ENCODE measurements around the gene CAPZB.
A peak's percentile ranks its signal among the peaks of the same experiment; 100 is the strongest.

Gene CAPZB

DNA sequence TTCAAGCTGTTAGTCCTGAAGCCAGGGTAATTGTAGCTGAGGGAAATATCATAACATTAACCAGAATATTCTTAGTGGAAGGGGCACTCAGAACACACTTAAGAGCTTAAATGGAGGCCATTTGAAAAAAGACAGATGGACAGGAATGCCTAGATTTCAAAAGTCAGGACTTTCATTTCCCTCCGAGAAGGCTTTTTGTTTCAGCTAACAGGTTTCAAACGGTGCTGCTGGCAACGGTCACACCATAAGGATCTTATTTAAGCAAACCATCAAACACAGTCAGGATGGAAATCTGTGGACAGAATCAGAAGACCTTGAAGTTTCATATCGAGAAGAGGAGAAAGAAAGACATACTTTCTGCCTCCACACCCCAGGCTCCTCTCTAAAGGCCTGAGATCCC is 103.1 kb downstream of the CAPZB start:
- no peaks in the 10 kb centered on the region for H3K27me3 Mint-ChIP-seq
- H3K9me3 Mint-ChIP-seq: no peaks in the 10 kb centered on the region
- H3K4me3 Mint-ChIP-seq: no peak overlapping the region
- no peak overlapping the region for H3K27ac Mint-ChIP-seq
- H3K4me1 Mint-ChIP-seq: peaks cover 31% of the 10 kb centered on the region
- DNase-seq: no peak
- peaks cover 48% of the 10 kb centered on the region for H3K36me3 Mint-ChIP-seq (ENCODE audit: low read depth)
- no peak for ATAC-seq

DNA sequence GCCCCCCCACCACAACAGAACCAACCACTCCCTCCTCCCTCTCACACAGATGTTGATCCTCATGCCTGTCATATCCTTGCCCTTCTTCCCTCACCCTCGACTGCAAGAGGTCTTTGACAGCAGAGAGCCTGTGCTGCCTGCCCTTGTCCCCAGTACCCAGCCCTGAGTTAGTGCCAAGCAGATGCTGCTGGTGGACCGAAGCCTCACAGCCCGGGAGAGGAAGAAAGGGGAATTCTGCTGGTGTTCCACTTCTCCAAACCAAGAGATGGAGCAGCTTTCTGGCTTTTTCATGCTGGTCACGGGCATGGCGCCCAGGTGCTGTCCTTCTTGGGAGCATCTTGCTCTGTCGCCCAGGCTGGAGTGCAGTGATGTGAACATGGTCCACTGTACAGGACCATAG is 104.1 kb downstream of the CAPZB start:
- H3K9me3 Mint-ChIP-seq: no peaks in the 10 kb centered on the region
- no peak overlapping the region for H3K27ac Mint-ChIP-seq
- no peaks in the 10 kb centered on the region for H3K27me3 Mint-ChIP-seq
- ATAC-seq (no peak), DNase-seq (no peak)
- peaks cover 34% of the 10 kb centered on the region for H3K4me1 Mint-ChIP-seq
- H3K36me3 Mint-ChIP-seq (ENCODE audit: low read depth): peaks cover 54% of the 10 kb centered on the region
- H3K4me3 Mint-ChIP-seq: no peak overlapping the region

DNA sequence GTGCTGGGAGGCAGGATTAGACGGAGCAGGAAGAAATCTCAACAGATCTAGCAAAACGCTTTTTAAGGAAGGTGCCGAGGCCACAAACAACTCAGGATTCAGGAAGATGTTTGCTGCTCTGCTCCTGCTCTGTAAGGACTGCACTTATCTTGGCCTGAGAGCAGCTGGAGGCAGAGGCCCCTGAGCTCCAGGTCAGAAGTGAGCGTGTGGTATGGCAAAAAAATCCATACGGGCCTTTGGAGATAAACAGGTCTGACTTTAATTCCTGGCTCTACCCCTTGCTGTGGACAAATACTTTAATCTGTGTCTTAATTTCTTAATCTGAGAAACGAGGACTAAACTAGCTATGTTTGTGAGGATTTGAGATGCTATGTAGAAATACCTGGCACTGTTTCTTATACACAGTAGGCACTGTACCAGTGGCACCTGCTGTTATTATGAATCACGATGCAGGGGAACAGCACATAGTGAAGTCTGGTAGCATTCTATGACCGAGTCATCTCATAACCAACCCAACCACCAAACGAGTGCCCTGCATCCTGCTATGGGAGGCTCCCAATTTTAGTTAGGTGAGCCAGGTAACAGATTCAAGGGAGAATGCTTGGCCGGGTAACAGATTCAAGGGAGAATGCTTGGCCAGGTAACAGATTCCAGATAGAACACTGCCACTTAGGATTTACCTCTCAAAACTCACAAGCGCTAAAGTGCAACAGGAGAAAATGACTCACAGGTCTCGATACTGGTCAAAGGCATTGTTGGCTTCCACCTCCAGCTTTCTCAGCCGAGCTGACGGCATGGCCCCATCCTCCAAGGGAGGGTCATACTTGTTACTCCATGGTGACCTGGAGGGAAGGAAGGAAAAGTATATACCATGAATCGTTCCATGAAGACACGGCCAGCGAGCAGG is 107.3 kb downstream of the CAPZB start:
- Mint-ChIP-seq H3K9me3 (no peaks in the 10 kb centered on the region), H3K36me3 (ENCODE audit: low read depth) (peaks cover 45% of the 10 kb centered on the region), H3K27ac (peak overlapping the region; percentile 69), H3K4me3 (no peak overlapping the region), H3K4me1 (peaks cover 29% of the 10 kb centered on the region), H3K27me3 (no peaks in the 10 kb centered on the region)
- DNase-seq (no peak), ATAC-seq (peak; percentile 64)

DNA sequence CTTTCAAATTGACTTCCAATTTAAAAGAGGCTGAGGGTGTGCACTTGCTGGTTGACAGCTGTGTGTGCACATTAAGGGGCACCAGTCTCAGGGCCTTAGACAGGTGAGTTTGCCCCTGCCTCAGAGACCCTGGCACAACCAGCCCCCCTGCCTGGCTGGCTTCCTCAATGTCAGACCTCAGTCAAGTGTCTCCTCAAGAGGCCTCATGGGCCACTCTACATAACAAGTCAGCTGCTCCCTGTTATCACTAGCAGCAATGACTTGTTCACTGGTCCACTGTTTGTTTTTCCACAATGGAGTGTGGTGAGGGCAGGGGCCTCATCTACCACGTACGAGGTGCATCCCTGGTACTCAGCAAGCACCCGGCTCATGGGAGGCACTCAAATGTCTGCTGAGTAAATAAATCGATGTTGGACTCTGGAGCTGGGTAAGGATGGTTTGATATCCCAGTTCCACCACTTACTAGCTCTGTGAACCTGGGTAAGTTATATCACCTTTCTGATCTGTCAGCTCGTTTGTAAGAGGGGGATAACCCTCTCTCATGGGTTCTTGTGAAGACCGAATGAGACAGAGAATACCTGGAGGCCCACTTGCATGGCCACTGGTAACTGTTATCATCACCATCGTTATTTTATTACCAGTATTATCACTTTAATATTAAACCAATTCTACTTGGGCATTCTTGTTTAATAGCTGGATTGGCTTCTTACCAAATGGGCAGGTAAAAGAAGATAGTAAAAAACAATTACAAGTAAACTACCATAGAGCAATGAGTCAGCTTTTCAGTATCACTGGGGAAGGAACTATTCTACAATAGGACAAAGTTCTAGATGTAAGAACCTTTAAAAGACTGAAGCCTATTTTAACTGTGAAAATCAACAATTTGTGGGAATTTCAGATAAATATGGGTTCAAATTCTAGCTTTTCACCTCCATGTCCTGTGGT is 108.6 kb downstream of the CAPZB start:
- DNase-seq (no peak), ATAC-seq (no peak)
- no peaks in the 10 kb centered on the region for H3K9me3 Mint-ChIP-seq
- no peak overlapping the region for H3K4me3 Mint-ChIP-seq
- H3K4me1 Mint-ChIP-seq: peaks cover 29% of the 10 kb centered on the region
- H3K36me3 Mint-ChIP-seq (ENCODE audit: low read depth): peaks cover 38% of the 10 kb centered on the region
- no peak overlapping the region for H3K27ac Mint-ChIP-seq
- H3K27me3 Mint-ChIP-seq: no peaks in the 10 kb centered on the region

DNA sequence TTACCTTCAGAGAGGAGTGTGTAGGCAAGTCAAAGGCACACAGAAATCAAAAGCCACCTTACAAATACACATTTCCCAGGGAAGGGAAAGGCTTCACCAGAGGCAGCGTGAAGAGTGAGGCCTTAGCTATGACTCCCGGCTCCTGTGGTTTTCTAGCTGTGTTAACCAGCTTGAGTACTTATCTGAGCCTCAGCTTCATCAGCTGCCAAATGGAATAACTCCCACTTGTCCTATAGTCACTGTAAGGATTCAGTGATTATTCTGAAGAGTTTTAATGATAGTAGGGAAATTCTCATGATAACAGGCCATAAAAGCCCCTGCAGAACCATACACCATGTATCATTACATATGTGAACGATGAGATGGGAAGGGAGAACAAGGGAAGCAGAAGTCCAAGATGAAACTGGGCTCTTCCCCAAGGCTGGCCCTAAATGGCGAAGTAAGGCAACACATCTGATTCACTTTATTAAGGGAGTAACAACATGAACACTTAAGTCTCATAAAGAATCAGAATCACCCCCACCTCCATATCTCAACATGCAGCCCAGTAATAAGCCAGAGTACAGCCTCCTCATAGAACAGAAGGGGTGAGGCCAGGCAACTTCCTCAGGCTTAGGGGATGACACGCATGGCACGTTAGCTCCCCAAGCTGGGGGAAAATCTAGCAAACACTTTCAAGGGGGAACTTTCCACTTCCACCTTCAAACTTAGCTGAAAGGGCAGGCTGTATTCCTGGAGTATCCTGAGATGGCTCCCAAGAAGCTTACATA is 109.5 kb downstream of the CAPZB start:
- no peaks in the 10 kb centered on the region for H3K27me3 Mint-ChIP-seq
- peaks cover 30% of the 10 kb centered on the region for H3K4me1 Mint-ChIP-seq
- no peak for ATAC-seq
- H3K27ac Mint-ChIP-seq: no peak overlapping the region
- no peak for DNase-seq
- no peaks in the 10 kb centered on the region for H3K9me3 Mint-ChIP-seq
- H3K36me3 Mint-ChIP-seq (ENCODE audit: low read depth): peaks cover 37% of the 10 kb centered on the region
- no peak overlapping the region for H3K4me3 Mint-ChIP-seq

DNA sequence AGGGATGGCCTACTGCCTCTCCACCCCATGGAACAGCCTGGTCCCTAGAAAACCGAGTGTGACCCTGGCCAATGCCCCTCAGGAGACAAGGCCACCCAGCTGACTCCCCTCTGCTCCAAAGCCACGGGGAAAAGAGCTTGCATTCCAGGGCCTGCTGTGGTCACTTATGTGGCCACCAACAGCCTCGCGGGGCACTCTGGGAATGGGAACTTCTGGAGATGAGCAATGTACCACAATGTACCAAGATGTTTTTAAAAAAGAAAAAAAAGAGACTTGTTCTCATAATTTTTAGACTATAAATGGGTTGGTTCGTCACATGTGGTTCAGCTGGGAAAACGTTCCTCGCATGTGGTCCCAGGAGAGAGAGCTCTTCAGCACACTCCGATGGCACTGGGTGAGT is 110.4 kb downstream of the CAPZB start:
- H3K9me3 Mint-ChIP-seq: no peaks in the 10 kb centered on the region
- H3K4me1 Mint-ChIP-seq: peaks cover 30% of the 10 kb centered on the region
- H3K4me3 Mint-ChIP-seq: no peak overlapping the region
- DNase-seq: no peak
- H3K27me3 Mint-ChIP-seq: no peaks in the 10 kb centered on the region
- peaks cover 37% of the 10 kb centered on the region for H3K36me3 Mint-ChIP-seq (ENCODE audit: low read depth)
- no peak for ATAC-seq
- H3K27ac Mint-ChIP-seq: peak overlapping the region; percentile 8

DNA sequence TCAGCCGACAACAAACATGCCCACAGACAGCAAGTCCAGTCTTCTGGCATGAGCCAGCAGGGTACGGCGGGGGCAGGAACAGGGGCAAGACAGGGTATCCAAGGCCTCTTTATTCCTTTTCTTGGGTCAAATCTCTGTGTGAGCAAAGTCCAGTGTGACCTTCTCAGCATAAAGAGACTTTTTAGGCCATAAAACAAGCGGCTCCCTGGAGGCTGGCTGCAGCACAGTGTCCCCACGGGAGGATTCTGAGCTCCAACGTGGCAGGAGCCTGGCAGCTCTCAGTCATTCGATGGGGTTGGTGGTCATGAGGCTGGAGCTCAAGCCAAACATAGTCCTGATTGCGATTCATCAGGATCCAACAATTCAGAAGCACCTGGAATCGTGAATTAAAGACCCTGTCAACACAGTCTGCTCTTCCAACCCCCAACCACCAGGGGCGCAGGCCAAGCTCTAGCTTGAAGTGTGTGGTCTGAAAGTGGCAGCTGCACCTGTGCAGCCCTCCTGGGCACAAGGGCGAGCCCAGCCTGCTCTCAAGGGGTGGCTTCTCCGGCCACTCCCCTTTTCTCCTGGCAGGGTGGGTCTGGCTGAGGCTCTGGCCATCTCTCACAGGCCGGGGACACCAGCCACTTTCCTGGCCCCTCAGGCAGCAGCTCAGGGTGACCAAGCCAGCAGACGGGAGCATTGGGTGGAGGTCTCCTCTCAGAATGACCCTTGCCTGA is 111.1 kb downstream of the CAPZB start:
- Mint-ChIP-seq H3K36me3 (ENCODE audit: low read depth) (peaks cover 32% of the 10 kb centered on the region), H3K27me3 (no peaks in the 10 kb centered on the region), H3K9me3 (no peaks in the 10 kb centered on the region), H3K4me3 (no peak overlapping the region), H3K27ac (peak overlapping the region; percentile 8), H3K4me1 (peaks cover 24% of the 10 kb centered on the region)
- no peak for ATAC-seq
- DNase-seq: no peak

DNA sequence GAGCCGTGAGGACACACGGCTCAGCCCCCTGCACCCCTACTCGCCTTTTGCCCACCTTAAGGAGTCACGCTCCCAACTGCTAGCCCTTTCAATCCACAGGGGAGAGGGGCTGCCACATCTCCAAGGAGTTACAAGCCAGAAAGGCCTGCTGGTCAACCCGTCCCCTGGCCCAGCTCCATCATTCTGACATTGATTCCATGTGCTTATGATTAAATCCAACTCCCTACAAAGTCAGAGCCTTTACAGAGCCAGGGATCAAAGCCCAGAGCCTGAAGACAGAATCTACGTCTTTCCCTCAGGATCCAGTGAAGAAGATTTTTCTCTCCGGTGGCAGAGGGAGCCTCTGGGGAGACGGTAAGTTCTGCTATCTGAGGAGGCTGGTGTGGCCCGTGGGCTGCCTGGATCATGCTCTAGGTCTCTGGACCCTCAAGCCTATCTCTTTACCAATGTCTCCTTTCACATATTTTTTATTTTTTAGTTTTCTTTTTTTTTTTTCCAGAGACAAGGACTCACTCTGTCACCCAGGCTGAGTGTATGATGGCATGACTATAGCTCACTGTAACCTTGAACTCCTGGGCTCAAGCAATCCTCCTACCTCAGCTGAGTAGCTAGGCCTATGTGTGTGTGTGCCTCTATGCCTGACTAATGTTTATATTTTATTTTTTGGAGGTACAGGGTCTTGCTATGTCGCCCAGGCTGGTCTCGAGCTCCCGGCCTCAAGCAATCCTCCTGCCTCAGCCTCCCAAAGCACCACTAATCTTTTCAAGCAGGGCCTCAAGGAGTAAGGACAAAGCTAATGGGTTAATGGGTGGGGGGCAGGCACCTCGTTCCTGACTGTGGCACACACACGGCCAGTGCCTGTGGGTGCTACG is 111.9 kb downstream of the CAPZB start:
- H3K4me1 Mint-ChIP-seq: peaks cover 19% of the 10 kb centered on the region
- H3K27me3 Mint-ChIP-seq: no peaks in the 10 kb centered on the region
- no peak overlapping the region for H3K4me3 Mint-ChIP-seq
- no peak for DNase-seq
- peak overlapping the region; percentile 9 for H3K27ac Mint-ChIP-seq
- no peaks in the 10 kb centered on the region for H3K9me3 Mint-ChIP-seq
- ATAC-seq: no peak
- H3K36me3 Mint-ChIP-seq (ENCODE audit: low read depth): peaks cover 28% of the 10 kb centered on the region

DNA sequence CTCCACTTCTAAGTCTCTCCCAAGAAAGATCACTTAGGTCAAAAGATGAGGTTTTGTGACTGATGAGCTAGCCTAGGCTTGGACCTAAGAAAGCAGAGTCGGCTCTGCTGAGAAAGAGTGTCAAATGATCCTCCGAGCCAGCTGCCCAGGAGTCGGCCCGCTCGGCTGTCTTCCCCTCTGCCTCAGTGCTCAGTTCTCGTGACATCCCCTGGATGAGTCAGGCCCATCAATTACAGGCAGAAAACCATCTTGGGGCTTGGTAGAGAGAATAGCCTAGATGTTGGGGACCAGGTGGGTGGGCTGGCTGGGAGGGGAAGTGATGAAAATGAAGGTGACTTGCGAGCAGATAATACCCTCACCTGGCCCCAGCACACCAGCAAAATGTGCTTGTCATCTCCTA is 112.7 kb downstream of the CAPZB start:
- H3K36me3 Mint-ChIP-seq (ENCODE audit: low read depth): peaks cover 21% of the 10 kb centered on the region
- DNase-seq: no peak
- no peaks in the 10 kb centered on the region for H3K9me3 Mint-ChIP-seq
- ATAC-seq: no peak
- H3K27ac Mint-ChIP-seq: peak overlapping the region; percentile 46
- H3K4me3 Mint-ChIP-seq: no peak overlapping the region
- no peaks in the 10 kb centered on the region for H3K27me3 Mint-ChIP-seq
- H3K4me1 Mint-ChIP-seq: peaks cover 11% of the 10 kb centered on the region

DNA sequence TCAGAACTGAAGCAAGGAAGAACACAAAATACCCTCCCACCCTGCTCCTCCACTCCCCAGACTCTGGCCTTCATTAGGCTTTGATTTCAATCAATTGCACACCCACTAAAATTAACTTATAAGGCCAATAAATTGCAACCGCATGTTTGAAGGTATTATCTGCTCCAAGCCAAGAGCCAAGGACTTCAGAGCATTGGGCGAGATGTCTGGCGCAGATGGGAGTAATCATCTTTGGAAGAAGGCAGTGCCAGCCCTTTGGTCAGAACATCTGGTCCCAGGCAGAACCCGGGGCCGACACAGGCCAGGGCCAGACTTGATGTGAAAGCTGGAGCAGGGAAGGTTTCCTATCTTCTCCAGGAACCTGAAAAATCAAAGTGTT is 113.2 kb downstream of the CAPZB start:
- Mint-ChIP-seq H3K36me3 (ENCODE audit: low read depth) (peaks cover 17% of the 10 kb centered on the region), H3K4me3 (no peak overlapping the region), H3K27ac (peak overlapping the region; percentile 46), H3K27me3 (no peaks in the 10 kb centered on the region), H3K4me1 (peaks cover 9% of the 10 kb centered on the region), H3K9me3 (no peaks in the 10 kb centered on the region)
- no peak for ATAC-seq
- no peak for DNase-seq

DNA sequence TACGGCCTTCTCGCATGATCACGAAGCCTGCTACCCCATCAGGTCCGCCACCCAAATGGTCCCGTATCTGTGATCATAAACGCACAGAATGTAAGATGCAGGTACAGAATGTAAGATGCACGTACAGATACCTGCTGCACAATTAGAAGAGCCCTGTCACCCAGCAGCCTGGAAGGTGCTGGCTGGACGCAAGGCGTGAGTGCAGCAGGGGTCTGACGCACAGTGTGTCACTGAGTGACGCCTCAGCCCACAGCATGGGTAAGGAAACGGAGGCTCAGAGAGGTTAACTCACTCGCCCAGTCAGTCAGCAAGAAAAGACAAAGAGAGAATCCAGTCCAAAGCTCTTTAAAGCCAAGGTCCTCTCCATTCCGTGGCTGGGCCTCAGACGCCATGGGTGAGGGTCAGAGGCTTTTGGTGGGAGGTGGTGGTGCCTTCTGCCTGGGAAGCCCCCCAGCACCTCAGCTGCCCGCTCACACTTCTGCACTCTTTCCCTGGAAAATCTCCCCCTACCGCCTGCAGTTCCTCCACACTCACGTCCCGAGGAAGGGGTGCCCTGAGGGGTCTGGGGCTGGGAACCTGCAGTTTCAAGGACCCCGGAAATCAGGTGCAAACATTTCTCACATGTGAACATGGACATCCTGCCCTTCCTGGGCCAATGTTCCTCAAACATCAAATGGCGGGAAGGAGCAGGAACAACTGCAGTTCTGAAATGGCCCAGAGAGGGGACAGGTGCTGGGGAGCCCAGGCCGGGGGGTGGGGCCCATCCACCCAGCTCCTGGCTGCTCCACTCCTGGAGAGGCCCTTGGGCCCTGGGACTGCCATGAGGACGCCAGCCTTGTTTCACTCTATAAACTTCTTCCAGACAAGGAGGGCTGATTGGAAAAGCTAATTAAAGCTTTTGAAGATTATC is 113.9 kb downstream of the CAPZB start:
- ATAC-seq (no peak), DNase-seq (no peak)
- Mint-ChIP-seq H3K4me3 (no peak overlapping the region), H3K9me3 (no peaks in the 10 kb centered on the region), H3K36me3 (ENCODE audit: low read depth) (peaks cover 12% of the 10 kb centered on the region), H3K4me1 (peaks cover 4% of the 10 kb centered on the region), H3K27ac (no peak overlapping the region), H3K27me3 (no peaks in the 10 kb centered on the region)

DNA sequence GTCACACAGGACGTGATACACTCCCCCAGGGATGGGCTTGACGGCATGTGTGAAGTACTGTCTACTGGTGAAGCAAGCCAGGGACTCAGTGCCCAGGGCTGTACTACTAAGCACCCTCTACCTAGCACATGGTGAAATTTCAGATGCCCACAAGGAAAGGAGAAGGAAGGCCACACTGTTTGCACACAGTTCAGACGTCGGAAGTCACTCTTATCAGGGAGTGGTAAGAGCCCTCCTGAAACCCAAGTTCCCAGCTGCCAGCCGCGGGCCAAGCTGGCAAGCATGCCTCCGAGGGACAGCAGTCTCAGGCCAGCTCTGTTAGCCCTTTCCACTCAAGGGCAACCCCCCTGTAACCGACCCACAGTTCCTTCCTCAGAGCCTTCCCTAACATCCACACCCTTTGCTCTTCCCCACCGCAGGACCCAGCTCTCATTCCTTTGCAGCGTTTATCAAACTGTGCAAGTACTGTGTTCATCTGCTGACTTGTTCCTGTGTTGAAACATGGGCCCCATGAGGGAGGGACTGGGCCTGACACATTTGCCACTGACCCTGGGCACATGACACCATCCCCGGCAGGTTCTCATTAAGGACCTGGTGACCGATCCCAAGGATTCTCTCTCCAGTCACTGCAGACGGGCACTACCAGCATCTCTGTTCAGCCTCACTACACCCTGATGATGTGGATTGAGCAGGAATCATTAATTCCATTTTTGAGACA is 114.7 kb downstream of the CAPZB start:
- peaks cover 4% of the 10 kb centered on the region for H3K4me1 Mint-ChIP-seq
- H3K27me3 Mint-ChIP-seq: no peaks in the 10 kb centered on the region
- no peak overlapping the region for H3K4me3 Mint-ChIP-seq
- ATAC-seq (no peak), DNase-seq (no peak)
- H3K36me3 Mint-ChIP-seq (ENCODE audit: low read depth): peaks cover 7% of the 10 kb centered on the region
- H3K27ac Mint-ChIP-seq: peak overlapping the region; percentile 59
- H3K9me3 Mint-ChIP-seq: no peaks in the 10 kb centered on the region
